ENCODE results near the gene TKFC.

DNA sequence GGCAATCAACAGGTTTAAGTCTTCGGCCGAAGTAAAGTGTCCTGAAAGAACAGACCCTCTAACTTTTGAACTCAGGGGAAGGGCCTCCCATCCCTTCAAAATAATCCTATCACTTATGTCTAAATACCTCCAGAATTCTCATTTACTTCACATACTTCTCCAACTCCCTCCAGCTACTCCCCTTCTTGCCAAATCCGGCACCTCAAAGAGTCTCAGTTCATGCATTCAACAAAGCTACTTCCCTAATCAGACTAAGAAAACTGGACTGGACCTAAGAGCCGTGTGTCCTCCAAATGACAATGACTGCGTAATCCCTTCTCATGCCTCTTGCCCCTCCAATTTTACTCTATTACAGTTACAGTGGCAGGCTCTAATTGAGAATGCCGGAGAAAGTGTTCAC is 1.4 kb upstream of the TKFC start:
- TF ChIP-seq RBM25 (IDR thresholded peaks at IDR 0.05; ENCODE audit: low read depth, low read length, severe bottlenecking) (no peak), HDAC1 (IDR thresholded peaks at IDR 0.05) (no peak), GABPA (tag; conservative IDR thresholded peaks at IDR 0.05; ENCODE audit: low read depth) (no peak)
- TF ChIP-seq, protein P1, sequence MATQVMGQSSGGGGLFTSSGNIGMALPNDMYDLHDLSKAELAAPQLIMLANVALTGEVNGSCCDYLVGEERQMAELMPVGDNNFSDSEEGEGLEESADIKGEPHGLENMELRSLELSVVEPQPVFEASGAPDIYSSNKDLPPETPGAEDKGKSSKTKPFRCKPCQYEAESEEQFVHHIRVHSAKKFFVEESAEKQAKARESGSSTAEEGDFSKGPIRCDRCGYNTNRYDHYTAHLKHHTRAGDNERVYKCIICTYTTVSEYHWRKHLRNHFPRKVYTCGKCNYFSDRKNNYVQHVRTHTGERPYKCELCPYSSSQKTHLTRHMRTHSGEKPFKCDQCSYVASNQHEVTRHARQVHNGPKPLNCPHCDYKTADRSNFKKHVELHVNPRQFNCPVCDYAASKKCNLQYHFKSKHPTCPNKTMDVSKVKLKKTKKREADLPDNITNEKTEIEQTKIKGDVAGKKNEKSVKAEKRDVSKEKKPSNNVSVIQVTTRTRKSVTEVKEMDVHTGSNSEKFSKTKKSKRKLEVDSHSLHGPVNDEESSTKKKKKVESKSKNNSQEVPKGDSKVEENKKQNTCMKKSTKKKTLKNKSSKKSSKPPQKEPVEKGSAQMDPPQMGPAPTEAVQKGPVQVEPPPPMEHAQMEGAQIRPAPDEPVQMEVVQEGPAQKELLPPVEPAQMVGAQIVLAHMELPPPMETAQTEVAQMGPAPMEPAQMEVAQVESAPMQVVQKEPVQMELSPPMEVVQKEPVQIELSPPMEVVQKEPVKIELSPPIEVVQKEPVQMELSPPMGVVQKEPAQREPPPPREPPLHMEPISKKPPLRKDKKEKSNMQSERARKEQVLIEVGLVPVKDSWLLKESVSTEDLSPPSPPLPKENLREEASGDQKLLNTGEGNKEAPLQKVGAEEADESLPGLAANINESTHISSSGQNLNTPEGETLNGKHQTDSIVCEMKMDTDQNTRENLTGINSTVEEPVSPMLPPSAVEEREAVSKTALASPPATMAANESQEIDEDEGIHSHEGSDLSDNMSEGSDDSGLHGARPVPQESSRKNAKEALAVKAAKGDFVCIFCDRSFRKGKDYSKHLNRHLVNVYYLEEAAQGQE (IDR thresholded peaks at IDR 0.05; ENCODE audit: borderline replicate concordance), result no peak
- TF ChIP-seq, protein P1 (CRISPR knock-in tag; IDR thresholded peaks at IDR 0.05; ENCODE audit: low read depth), result no peak
- TF ChIP-seq, protein P2, sequence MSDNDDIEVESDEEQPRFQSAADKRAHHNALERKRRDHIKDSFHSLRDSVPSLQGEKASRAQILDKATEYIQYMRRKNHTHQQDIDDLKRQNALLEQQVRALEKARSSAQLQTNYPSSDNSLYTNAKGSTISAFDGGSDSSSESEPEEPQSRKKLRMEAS (CRISPR knock-in tag; IDR thresholded peaks at IDR 0.05), result no peak

All from K562 (cell line).